ENCODE data around the gene SLC6A18.

DNA sequence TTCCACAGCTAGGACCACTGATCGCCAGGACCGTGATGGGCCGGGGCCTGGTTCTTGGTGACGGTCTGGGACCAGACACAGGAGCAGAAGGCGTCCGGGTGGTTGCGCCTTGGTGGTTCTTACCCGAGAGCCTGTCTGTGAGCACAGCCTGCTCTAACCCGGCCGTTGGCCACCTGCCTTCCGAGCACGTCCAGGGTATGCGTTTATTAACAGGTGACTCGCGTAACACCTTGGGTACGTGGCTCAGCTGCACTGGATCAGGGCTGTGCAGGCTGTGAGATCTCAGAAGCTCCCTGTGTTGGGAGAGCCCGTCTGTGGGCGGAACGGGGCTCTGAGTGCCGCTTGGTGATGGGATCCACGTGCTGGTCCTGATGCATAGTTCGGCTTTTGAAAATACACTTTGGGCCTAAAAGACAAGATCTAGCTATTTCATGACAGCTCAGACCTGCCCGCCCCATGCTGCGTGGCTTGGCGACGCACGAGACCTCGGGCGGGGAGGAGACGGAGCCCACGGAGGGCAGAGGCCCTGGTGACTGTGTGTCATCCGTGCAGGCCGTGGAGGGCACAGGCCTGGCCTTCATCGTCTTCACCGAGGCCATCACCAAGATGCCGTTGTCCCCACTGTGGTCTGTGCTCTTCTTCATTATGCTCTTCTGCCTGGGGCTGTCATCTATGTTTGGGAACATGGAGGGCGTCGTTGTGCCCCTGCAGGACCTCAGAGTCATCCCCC is 6.7 kb upstream of the SLC6A18 start:
- no peak for TF ChIP-seq POLR2A (IDR thresholded peaks at IDR 0.05)
- TF ChIP-seq CTCF (IDR thresholded peaks at IDR 0.05): no peak

All from tibial nerve (tissue), 3 donors.